Bronchial epithelial cell (primary cell): ENCODE measurements around the gene MUC21. TPM values are rescaled to one million over a fixed set of nuclear protein-coding genes. Genes with fewer than 3 reads are reported as not detected.

Experiments used
- DNase-seq: peaks from one replicate; pipeline ENCODE4 v3.0.0-alpha.2; 2010; ENCODE audit warnings: low read depth
- FAIRE-seq: peaks from 2 replicates; lab custom pipeline; 2011; peaks lifted over from hg19 to GRCh38; lab: Jason Lieb, UNC
- H3K27me3 ChIP-seq: 2 replicates; pipeline ENCODE4 v1.5.1; 2011; ENCODE audit warnings: low read length; ENCODE audit not compliant: control insufficient read depth, insufficient read depth
- H3K36me3 ChIP-seq: 2 replicates; pipeline ENCODE4 v1.5.1; 2011; ENCODE audit warnings: low read length; ENCODE audit not compliant: control insufficient read depth, insufficient read depth
- H3K4me3 ChIP-seq: 2 replicates; pipeline ENCODE4 v1.5.1; 2011; ENCODE audit warnings: mild to moderate bottlenecking, low read depth, low read length, control low read depth
- CTCF ChIP-seq: IDR thresholded peaks from 2 replicates; pipeline ENCODE4 v1.5.1; 2011; ENCODE audit warnings: mild to moderate bottlenecking, moderate library complexity, low read length, control low read depth, inconsistent platforms; ENCODE audit not compliant: insufficient read depth, severe bottlenecking
- total RNA-seq: library from RNA; depleted of rRNA; stranded (reverse); fragments of >200 nt; gene quantifications from 2 replicates; pipeline ENCODE4 v1.2.1, GENCODE V29; 2014

MUC21 gene
- total RNA-seq, 1 donor from 2014 or later, result 0.53 TPM

- Histone ChIP-seq H3K4me3 (no peak overlapping the region), H3K36me3 (no peaks in the 10 kb centered on the region), H3K27me3 (no peaks in the 10 kb centered on the region)
- TF ChIP-seq CTCF, result no peak
- DNase-seq (no peak), FAIRE-seq (no peak)
These were observed 21.3 kb downstream of the MUC21 start for GRCh38 chr6:31004794-31005193.

GRCh38 chr6:31005249-31006020 is 21.9 kb downstream of the MUC21 start:
- DNase-seq, result peak; percentile 67
- no peak for TF ChIP-seq CTCF
- FAIRE-seq, result no peak

DNA sequence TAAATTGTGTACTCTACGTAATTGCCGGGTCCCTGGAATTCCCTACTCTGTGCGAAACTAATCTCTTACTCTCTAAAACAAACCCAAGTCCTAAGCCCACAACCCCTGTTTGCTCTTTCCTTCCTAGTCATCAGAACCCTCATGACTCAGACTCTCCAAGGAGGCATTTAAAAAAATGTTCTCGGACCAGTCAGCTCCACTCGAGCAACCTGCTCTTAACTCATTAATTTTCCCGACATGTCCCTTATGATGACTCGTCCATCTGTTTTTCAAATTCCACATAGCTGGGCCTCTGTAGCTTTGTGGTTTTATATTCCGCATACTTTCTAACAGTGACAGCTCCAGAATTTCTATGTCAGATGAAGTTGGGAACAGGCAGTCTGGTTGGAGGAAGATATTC is 24.2 kb downstream of the MUC21 start:
- FAIRE-seq (no peak), DNase-seq (peak; percentile 94)
- no peaks in the 10 kb centered on the region for H3K27me3 ChIP-seq
- no peaks in the 10 kb centered on the region for H3K36me3 ChIP-seq
- H3K4me3 ChIP-seq, result no peak overlapping the region
- TF ChIP-seq CTCF, result no peak

More at GRCh38 chr6:31005249-31006020, 21.9 kb downstream of the MUC21 start:
- H3K36me3 ChIP-seq, result no peaks in the 10 kb centered on the region
- no peaks in the 10 kb centered on the region for H3K27me3 ChIP-seq
- no peak overlapping the region for H3K4me3 ChIP-seq

- Histone ChIP-seq H3K4me3 (no peak overlapping the region), H3K27me3 (no peaks in the 10 kb centered on the region), H3K36me3 (no peaks in the 10 kb centered on the region)
- DNase-seq (no peak), FAIRE-seq (no peak)
- TF ChIP-seq CTCF, result no peak
These were observed 24.6 kb downstream of the MUC21 start for GRCh38 chr6:31008165-31008564.

GRCh38 chr6:31009731-31010130 is 26.2 kb downstream of the MUC21 start:
- H3K4me3 ChIP-seq, result no peak overlapping the region
- no peaks in the 10 kb centered on the region for H3K36me3 ChIP-seq
- FAIRE-seq, result no peak
- H3K27me3 ChIP-seq, result no peaks in the 10 kb centered on the region
- no peak for TF ChIP-seq CTCF
- no peak for DNase-seq
